OCI-LY7 (cell line): ENCODE data around the gene SPATA12. TPM values are rescaled to one million over a fixed set of nuclear protein-coding genes. Genes with fewer than 3 reads are reported as not detected.

Source experiments
- BruUV-seq: library from RNA; stranded (reverse); fragments of 400-500 nt; replicated peaks from 2 replicates; lab custom pipeline; 2021; lab: Mats Ljungman, UMichigan
- CTCF ChIA-PET: fragments of 300-600 bp; sonication (Branson Sonifier 250); formaldehyde crosslinking; loops from one replicate; lab custom pipeline; 2022; ENCODE audit warnings: antibody characterized with exemption; ENCODE audit not compliant: unreplicated experiment; lab: Charles Lee
- POLR2A ChIA-PET: fragments of 300-600 bp; sonication (Branson Sonifier 250); formaldehyde crosslinking; loops from one replicate; lab custom pipeline; 2022; ENCODE audit warnings: antibody characterized with exemption; lab: Charles Lee
- DNase-seq: peaks from one replicate; pipeline ENCODE4 v3.0.0-alpha.2; 2015; ENCODE audit warnings: low spot score
- H2AFZ ChIP-seq: fragments of 200-600 bp; sonication (generic), shearing (Covaris generic); 2 replicates; pipeline ENCODE4 v1.6.1; 2014; ENCODE audit warnings: mild to moderate bottlenecking, antibody characterized with exemption, low read length, moderate library complexity
- H3K27ac ChIP-seq: fragments of 200-600 bp; sonication (generic); 2 replicates; pipeline ENCODE4 v1.5.1; 2014; ENCODE audit warnings: mixed run types, low read depth, mild to moderate bottlenecking, moderate library complexity, low read length, inconsistent platforms; ENCODE audit not compliant: poor library complexity, severe bottlenecking
- H3K36me3 ChIP-seq: fragments of 200-600 bp; sonication (generic); 2 replicates; pipeline ENCODE4 v1.6.1; 2014; ENCODE audit warnings: mild to moderate bottlenecking, antibody characterized with exemption, low read length, moderate library complexity, mixed read lengths; ENCODE audit not compliant: insufficient read depth
- H3K4me1 ChIP-seq: fragments of 200-600 bp; sonication (generic); 2 replicates; pipeline ENCODE4 v1.5.1; 2014; ENCODE audit warnings: mild to moderate bottlenecking, low read length; ENCODE audit not compliant: insufficient read depth, poor library complexity, severe bottlenecking
- H3K4me2 ChIP-seq: fragments of 200-600 bp; sonication (generic); 2 replicates; pipeline ENCODE4 v1.6.1; 2014; ENCODE audit warnings: mild to moderate bottlenecking, low read length
- H3K4me3 ChIP-seq: fragments of 200-600 bp; sonication (generic); 2 replicates; pipeline ENCODE4 v1.5.1; 2014; ENCODE audit warnings: mild to moderate bottlenecking, low read depth, low read length; ENCODE audit not compliant: poor library complexity, severe bottlenecking
- H3K79me2 ChIP-seq: fragments of 200-600 bp; sonication (generic); 2 replicates; pipeline ENCODE4 v1.6.1; 2016; ENCODE audit warnings: low read depth, mild to moderate bottlenecking, low read length, moderate library complexity, mixed read lengths; ENCODE audit not compliant: insufficient read depth
- H3K9me2 ChIP-seq: fragments of 200-600 bp; sonication (generic); 2 replicates; pipeline ENCODE4 v1.6.1; 2016; ENCODE audit warnings: mild to moderate bottlenecking, low read length, mixed read lengths; ENCODE audit not compliant: insufficient read depth
- H3K9me3 ChIP-seq: fragments of 200-600 bp; sonication (generic); 2 replicates; pipeline ENCODE4 v1.6.1; 2014; ENCODE audit warnings: mild to moderate bottlenecking, mixed run types, low read length, mixed read lengths
- H4K20me1 ChIP-seq: fragments of 200-600 bp; sonication (generic); 2 replicates; pipeline ENCODE4 v1.6.1; 2014; ENCODE audit warnings: mild to moderate bottlenecking, antibody characterized with exemption, low read length, moderate library complexity, mixed read lengths; ENCODE audit not compliant: insufficient read depth
- EZH2phosphoT487 ChIP-seq: fragments of 200-600 bp; sonication (generic); IDR thresholded peaks from 2 replicates; pipeline ENCODE4 v1.6.1; 2018; ENCODE audit warnings: low read depth, borderline replicate concordance, mild to moderate bottlenecking, mixed run types, antibody characterized with exemption, low read length, moderate library complexity, mixed read lengths
- intact Hi-C: fragments of 100-400 bp; cut with micrococcal nuclease; formaldehyde crosslinking; loops from one replicate; pipeline ENCODE4 v1.10.0; 2022; ENCODE audit not compliant: unreplicated experiment
- total RNA-seq, 2 experiments: library from RNA; depleted of rRNA in 1 of 2; stranded (reverse); fragments of >200 nt in 1 of 2; shearing (Covaris generic) in 1 of 2; gene quantifications; 2 replicates each; pipeline ENCODE4 v1.2.3, GENCODE V29; 2014 to 2022
- TF ChIP-seq, protein P1 (sequence below): fragments of 200-600 bp; sonication (generic); conservative IDR thresholded peaks from 2 replicates; pipeline ENCODE4 v1.5.1; 2014; ENCODE audit warnings: mild to moderate bottlenecking, antibody characterized with exemption, low read length, moderate library complexity, mixed read lengths

SPATA12 gene
- total RNA-seq, 2 experiments from 2014 or later = 0.13 TPM; not detected in 1

DNA sequence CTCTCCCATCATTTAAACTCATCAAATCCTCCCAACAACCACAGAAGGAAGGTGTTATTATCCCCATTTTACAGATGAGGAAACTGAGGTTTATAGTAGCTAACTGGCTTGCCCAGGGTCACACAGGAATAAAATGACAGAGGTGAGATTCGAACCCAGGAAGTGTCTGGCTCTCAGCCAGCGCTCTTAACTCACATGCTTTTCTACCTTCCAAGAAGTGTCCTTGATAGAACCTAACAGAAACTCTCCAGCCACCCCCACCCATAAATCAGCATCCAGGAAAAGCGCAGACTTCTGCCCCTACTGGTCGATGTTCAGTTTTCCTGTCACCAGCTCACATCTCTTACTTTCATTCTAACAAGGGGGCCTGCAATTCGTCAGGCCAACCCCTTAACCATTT lies 51.7 kb downstream of the SPATA12 start:
- H3K4me3 ChIP-seq = no peak overlapping the region
- POLR2A ChIA-PET = interaction anchor here (0.6 to 1.0 kb wide), 2 partner anchors 55 to 85 kb away, joined by 3 to 4 read pairs; no protein-coding TSS in a partner anchor
- peak; percentile 28 for DNase-seq
- CTCF ChIA-PET = no interaction called here
- 0 out of 2 replicates have a peak overlapping the region, but pooled peaks have one; percentile 19 for H2AFZ ChIP-seq
- H3K9me2 ChIP-seq = no peaks in the 10 kb centered on the region
- H4K20me1 ChIP-seq = no peaks in the 10 kb centered on the region
- no peak overlapping the region for H3K27ac ChIP-seq
- H3K79me2 ChIP-seq = no peaks in the 10 kb centered on the region
- no TSS peak for BruUV-seq
- H3K9me3 ChIP-seq = no peaks in the 10 kb centered on the region
- intact Hi-C loops = no loop called here
- H3K4me1 ChIP-seq = peaks cover 10% of the 10 kb centered on the region
- TF ChIP-seq, protein P1, sequence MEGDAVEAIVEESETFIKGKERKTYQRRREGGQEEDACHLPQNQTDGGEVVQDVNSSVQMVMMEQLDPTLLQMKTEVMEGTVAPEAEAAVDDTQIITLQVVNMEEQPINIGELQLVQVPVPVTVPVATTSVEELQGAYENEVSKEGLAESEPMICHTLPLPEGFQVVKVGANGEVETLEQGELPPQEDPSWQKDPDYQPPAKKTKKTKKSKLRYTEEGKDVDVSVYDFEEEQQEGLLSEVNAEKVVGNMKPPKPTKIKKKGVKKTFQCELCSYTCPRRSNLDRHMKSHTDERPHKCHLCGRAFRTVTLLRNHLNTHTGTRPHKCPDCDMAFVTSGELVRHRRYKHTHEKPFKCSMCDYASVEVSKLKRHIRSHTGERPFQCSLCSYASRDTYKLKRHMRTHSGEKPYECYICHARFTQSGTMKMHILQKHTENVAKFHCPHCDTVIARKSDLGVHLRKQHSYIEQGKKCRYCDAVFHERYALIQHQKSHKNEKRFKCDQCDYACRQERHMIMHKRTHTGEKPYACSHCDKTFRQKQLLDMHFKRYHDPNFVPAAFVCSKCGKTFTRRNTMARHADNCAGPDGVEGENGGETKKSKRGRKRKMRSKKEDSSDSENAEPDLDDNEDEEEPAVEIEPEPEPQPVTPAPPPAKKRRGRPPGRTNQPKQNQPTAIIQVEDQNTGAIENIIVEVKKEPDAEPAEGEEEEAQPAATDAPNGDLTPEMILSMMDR = peak; percentile 77
- TF ChIP-seq EZH2phosphoT487 = no peak
- no peak overlapping the region for H3K4me2 ChIP-seq
- H3K36me3 ChIP-seq = no peaks in the 10 kb centered on the region

DNA sequence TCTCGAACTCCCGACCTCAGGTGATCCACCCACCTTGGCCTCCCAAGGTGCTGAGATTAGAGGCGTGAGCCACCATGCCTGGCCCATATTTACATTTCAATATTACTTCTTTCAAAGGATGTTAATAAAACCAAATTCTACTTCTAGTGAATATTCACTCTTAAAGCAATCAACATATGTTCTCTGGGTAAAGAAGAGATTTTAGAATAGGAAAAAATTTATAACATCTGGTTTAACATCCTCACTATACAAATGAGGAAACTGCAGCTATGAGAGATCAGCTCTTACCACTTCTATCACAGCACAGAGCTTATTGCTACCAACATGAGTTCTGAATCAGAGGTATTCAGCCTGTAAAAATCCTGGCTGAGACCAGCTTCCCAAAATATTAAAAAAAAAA lies 56.0 kb downstream of the SPATA12 start:
- Histone ChIP-seq H3K27ac (no peak overlapping the region), H3K9me3 (no peaks in the 10 kb centered on the region), H3K4me3 (no peak overlapping the region), H4K20me1 (no peaks in the 10 kb centered on the region), H3K9me2 (no peaks in the 10 kb centered on the region), H2AFZ (no peak overlapping the region), H3K79me2 (no peaks in the 10 kb centered on the region), H3K4me2 (no peak overlapping the region), H3K36me3 (no peaks in the 10 kb centered on the region), H3K4me1 (peaks cover 10% of the 10 kb centered on the region)
- CTCF ChIA-PET = no interaction called here
- POLR2A ChIA-PET = interaction anchor here (0.6 to 0.7 kb wide), 4 partner anchors 10 to 172 kb away, joined by 3 to 5 read pairs (median 5); no protein-coding TSS in a partner anchor
- intact Hi-C loops = no loop called here
- BruUV-seq = no TSS peak
- no peak for DNase-seq
- TF ChIP-seq EZH2phosphoT487 = no peak
- TF ChIP-seq, protein P1 = no peak

DNA sequence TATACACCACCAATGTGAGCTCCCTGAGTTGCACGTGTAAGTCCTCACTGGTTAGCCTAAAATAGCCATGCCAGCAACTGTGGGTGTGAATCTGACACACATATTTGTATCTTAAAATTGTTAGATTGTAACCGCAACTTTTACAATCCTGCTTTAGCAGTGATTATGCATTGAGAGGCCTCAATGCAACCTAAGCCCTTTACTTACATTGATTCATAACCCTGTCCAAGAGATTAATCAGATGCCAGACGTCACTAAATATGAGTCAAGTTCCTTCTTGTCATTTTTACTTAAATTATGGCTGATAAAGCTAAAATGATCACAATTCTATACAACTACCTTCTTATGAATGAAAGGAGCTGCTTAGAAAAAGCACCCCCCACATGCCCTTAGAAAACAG lies 57.8 kb downstream of the SPATA12 start:
- intact Hi-C loops = no loop called here
- BruUV-seq = no TSS peak
- Histone ChIP-seq H3K79me2 (no peaks in the 10 kb centered on the region), H3K9me3 (no peaks in the 10 kb centered on the region), H3K4me1 (peaks cover 10% of the 10 kb centered on the region), H3K4me3 (no peak overlapping the region), H3K4me2 (no peak overlapping the region), H3K9me2 (no peaks in the 10 kb centered on the region), H4K20me1 (no peaks in the 10 kb centered on the region), H3K36me3 (no peaks in the 10 kb centered on the region), H2AFZ (peak overlapping the region; percentile 31; the same call in 1 of the 2 replicates), H3K27ac (no peak overlapping the region)
- TF ChIP-seq, protein P1 = no peak
- no peak for TF ChIP-seq EZH2phosphoT487
- ChIA-PET CTCF (no interaction called here), POLR2A (interaction anchor here (0.6 to 0.7 kb wide), 2 partner anchors 79 to 320 kb away, joined by 3 to 5 read pairs; no protein-coding TSS in a partner anchor)
- no peak for DNase-seq
